ENCODE measurements around the gene LRRC3B. TPM values are rescaled to one million over a fixed set of nuclear protein-coding genes. Genes with fewer than 3 reads are reported as not detected.

The LRRC3B gene
- total RNA-seq, 2 experiments from 2014 or later = not detected

- no peak overlapping the region for H3K4me3 ChIP-seq (ENCODE audit: low read depth, low read length, poor library complexity, severe bottlenecking)
- H3K36me3 ChIP-seq (ENCODE audit: insufficient read depth, low read length) = no peaks in the 10 kb centered on the region
- no peaks in the 10 kb centered on the region for H3K9me2 ChIP-seq (ENCODE audit: insufficient read depth, low read length)
- no peaks in the 10 kb centered on the region for H3K4me1 ChIP-seq (ENCODE audit: insufficient read depth, low read length, poor library complexity, severe bottlenecking)
- H2AFZ ChIP-seq (ENCODE audit: low read length) = no peak overlapping the region
- ChIA-PET POLR2A (no interaction called here), CTCF (ENCODE audit: unreplicated experiment) (no interaction called here)
- no TSS peak for BruUV-seq (replicated peaks)
- no peak overlapping the region for H3K27ac ChIP-seq (ENCODE audit: low read depth, low read length, poor library complexity, severe bottlenecking)
- TF ChIP-seq EZH2phosphoT487 (IDR thresholded peaks at IDR 0.05; ENCODE audit: borderline replicate concordance, low read depth, low read length) (no peak), CTCF (conservative IDR thresholded peaks at IDR 0.05; ENCODE audit: low read length) (no peak)
- no peaks in the 10 kb centered on the region for H3K79me2 ChIP-seq (ENCODE audit: insufficient read depth, low read depth, low read length)
- intact Hi-C loops (cut with micrococcal nuclease; ENCODE audit: unreplicated experiment) = no loop called here
- no peak overlapping the region for H3K4me2 ChIP-seq (ENCODE audit: low read length)
- DNase-seq (ENCODE audit: low spot score) = no peak
- no peaks in the 10 kb centered on the region for H3K9me3 ChIP-seq (ENCODE audit: low read length)
- no peaks in the 10 kb centered on the region for H4K20me1 ChIP-seq (ENCODE audit: insufficient read depth, low read length)
Observed at GRCh38 chr3:26683902-26684301, 61.3 kb downstream of the LRRC3B start.

- no peak for TF ChIP-seq CTCF (conservative IDR thresholded peaks at IDR 0.05; ENCODE audit: low read length)
- no peak for TF ChIP-seq EZH2phosphoT487 (IDR thresholded peaks at IDR 0.05; ENCODE audit: borderline replicate concordance, low read depth, low read length)
- H3K4me2 ChIP-seq (ENCODE audit: low read length) = no peak overlapping the region
- ChIA-PET POLR2A (interaction anchor here (0.6 kb wide), 1 partner anchor 1150 kb away, joined by 5 read pairs; no protein-coding TSS in a partner anchor), CTCF (ENCODE audit: unreplicated experiment) (no interaction called here)
- no peak overlapping the region for H2AFZ ChIP-seq (ENCODE audit: low read length)
- no peak overlapping the region for H3K4me3 ChIP-seq (ENCODE audit: low read depth, low read length, poor library complexity, severe bottlenecking)
- DNase-seq (ENCODE audit: low spot score) = no peak
- H3K9me3 ChIP-seq (ENCODE audit: low read length) = no peaks in the 10 kb centered on the region
- H3K36me3 ChIP-seq (ENCODE audit: insufficient read depth, low read length) = no peaks in the 10 kb centered on the region
- no peaks in the 10 kb centered on the region for H3K79me2 ChIP-seq (ENCODE audit: insufficient read depth, low read depth, low read length)
- no peaks in the 10 kb centered on the region for H4K20me1 ChIP-seq (ENCODE audit: insufficient read depth, low read length)
- intact Hi-C loops (cut with micrococcal nuclease; ENCODE audit: unreplicated experiment) = no loop called here
- BruUV-seq (replicated peaks) = no TSS peak
- no peak overlapping the region for H3K27ac ChIP-seq (ENCODE audit: low read depth, low read length, poor library complexity, severe bottlenecking)
- H3K9me2 ChIP-seq (ENCODE audit: insufficient read depth, low read length) = no peaks in the 10 kb centered on the region
- H3K4me1 ChIP-seq (ENCODE audit: insufficient read depth, low read length, poor library complexity, severe bottlenecking) = no peaks in the 10 kb centered on the region
Observed at GRCh38 chr3:26687466-26687865, 64.9 kb downstream of the LRRC3B start.

GRCh38 chr3:26699553-26699952 is 77.0 kb downstream of the LRRC3B start:
- H2AFZ ChIP-seq (ENCODE audit: low read length) = no peak overlapping the region
- H3K36me3 ChIP-seq (ENCODE audit: insufficient read depth, low read length) = no peaks in the 10 kb centered on the region
- H3K27ac ChIP-seq (ENCODE audit: low read depth, low read length, poor library complexity, severe bottlenecking) = no peak overlapping the region
- no peak overlapping the region for H3K4me2 ChIP-seq (ENCODE audit: low read length)
- no peaks in the 10 kb centered on the region for H3K9me2 ChIP-seq (ENCODE audit: insufficient read depth, low read length)
- H3K4me1 ChIP-seq (ENCODE audit: insufficient read depth, low read length, poor library complexity, severe bottlenecking) = no peaks in the 10 kb centered on the region
- TF ChIP-seq CTCF (conservative IDR thresholded peaks at IDR 0.05; ENCODE audit: low read length) (no peak), EZH2phosphoT487 (IDR thresholded peaks at IDR 0.05; ENCODE audit: borderline replicate concordance, low read depth, low read length) (no peak)
- intact Hi-C loops (cut with micrococcal nuclease; ENCODE audit: unreplicated experiment) = no loop called here
- no peaks in the 10 kb centered on the region for H3K79me2 ChIP-seq (ENCODE audit: insufficient read depth, low read depth, low read length)
- no peaks in the 10 kb centered on the region for H4K20me1 ChIP-seq (ENCODE audit: insufficient read depth, low read length)
- POLR2A ChIA-PET = no interaction called here
- no peak overlapping the region for H3K4me3 ChIP-seq (ENCODE audit: low read depth, low read length, poor library complexity, severe bottlenecking)
- DNase-seq (ENCODE audit: low spot score) = no peak
- BruUV-seq (replicated peaks) = no TSS peak
- no peaks in the 10 kb centered on the region for H3K9me3 ChIP-seq (ENCODE audit: low read length)
- CTCF ChIA-PET (ENCODE audit: unreplicated experiment) = no interaction called here

Data from OCI-LY7 (cell line).